Measurements from ENCODE around the gene GSAP.
A peak's percentile ranks its signal among the peaks of the same experiment; 100 is the strongest.
"Not testable (repeated sequence)": the region's sequence is repeated elsewhere in the genome, so short reads cannot be mapped to it uniquely, and the experiment has no call there.

Gene GSAP

DNA sequence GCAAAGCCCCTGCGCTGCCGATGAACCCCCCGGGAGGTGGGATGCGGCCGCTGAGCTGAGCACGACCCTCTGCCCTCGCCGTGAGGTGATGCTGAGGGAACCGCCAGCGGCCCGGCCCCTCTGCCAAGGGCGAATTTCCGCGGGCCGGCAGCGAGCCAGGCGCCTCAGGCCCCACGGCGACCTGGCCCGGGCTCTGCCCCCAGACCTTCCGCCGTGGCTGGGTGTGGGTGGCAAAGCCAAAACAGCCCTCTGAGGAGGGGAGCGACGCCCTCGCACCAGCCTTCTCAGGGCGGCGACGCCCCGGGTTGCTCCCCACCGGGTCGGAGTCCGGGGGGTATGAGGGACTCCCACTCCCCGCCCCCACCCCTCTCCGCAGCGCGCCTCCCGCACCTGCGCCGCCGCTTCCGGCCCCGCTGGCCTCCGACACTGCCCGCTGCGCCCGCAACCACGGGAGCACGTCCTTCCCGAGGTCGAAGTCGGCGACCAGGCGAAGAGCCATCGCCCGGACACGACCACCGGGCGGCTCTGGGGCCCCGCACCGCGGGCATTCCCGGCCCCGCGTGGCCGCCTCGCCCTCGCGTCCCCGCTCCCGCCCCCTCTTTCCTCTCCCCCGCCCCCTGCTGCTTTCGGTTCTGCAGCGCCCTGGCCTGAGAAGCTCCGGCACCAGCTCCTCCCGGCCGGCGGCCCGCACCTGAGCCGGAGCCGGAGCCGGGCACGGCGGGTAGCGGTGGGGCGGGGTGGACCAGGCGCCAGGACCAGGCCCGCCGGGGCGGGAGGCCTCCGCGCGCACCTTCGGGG lies at the start of gene GSAP:
TSS of gene GSAP (minus strand) at position 527 of the 798 bp plus-strand sequence. CDS start at position 499, 28 bp downstream.
- Mint-ChIP-seq H3K4me1 (ENCODE audit: low read depth) (peaks cover 63% of the 10 kb centered on the region), H3K4me3 (peak within 1 kb of the TSS; percentile 66), H3K27ac (peak within 1 kb of the TSS; percentile 59), H3K27me3 (peaks cover 18% of the 10 kb centered on the region), H3K36me3 (ENCODE audit: low read depth) (no peaks in the 10 kb centered on the region), H3K9me3 (no peaks in the 10 kb centered on the region)

GRCh38 chr7:77465256-77465655 lies 49.1 kb upstream of the GSAP start:
- peaks cover 4% of the 10 kb centered on the region for H3K9me3 Mint-ChIP-seq
- H3K4me3 Mint-ChIP-seq = no peak overlapping the region
- H3K27ac Mint-ChIP-seq = no peak overlapping the region
- H3K4me1 Mint-ChIP-seq (ENCODE audit: low read depth) = peaks cover 18% of the 10 kb centered on the region
- H3K36me3 Mint-ChIP-seq (ENCODE audit: low read depth) = no peaks in the 10 kb centered on the region
- H3K27me3 Mint-ChIP-seq = no peaks in the 10 kb centered on the region

DNA sequence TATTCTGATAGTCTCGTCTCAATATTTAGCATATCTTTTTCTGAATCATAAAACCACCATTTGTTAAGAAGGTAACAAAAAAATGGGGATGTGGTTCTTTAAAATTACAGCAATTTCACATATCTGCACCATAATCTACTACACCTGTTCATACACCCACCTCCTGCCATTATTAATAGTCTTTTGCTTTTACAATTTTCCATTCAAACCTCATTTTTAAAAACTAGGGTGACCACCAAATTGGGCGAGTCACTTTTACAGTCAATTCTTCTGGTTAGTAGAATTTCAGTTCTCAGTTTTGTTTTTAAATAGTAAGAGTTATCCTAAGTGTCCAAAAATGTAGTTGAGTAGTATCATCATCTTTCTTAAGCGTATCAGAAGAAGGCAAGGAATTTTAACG lies 48.4 kb upstream of the GSAP start:
- Mint-ChIP-seq H3K9me3 (peaks cover 4% of the 10 kb centered on the region), H3K36me3 (ENCODE audit: low read depth) (no peaks in the 10 kb centered on the region), H3K27ac (peak overlapping the region; percentile 29), H3K4me3 (no peak overlapping the region), H3K4me1 (ENCODE audit: low read depth) (peaks cover 18% of the 10 kb centered on the region), H3K27me3 (no peaks in the 10 kb centered on the region)

DNA sequence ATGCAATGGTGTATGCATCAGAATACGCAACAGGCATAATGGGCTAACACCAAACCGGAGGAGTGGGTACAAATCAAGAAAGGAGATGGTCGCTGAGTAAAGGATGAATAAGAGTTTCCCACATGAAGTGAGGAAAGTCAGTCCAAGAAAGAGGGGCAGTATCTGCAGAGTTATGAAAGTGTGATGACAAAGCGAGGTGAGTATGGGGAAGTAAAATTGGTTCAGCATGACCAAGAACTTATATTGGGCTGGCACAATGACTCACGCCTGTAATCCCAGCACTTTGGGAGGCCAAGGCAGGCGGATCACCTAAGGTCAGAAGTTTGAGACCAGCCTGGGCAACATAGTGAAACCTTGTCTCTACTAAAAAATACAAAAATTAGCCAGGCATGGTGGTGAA lies 47.5 kb upstream of the GSAP start:
- H3K27me3 Mint-ChIP-seq; H3K36me3 Mint-ChIP-seq (ENCODE audit: low read depth); H3K9me3 Mint-ChIP-seq: not testable (repeated sequence)
- H3K27ac Mint-ChIP-seq = peak overlapping the region; percentile 43
- peak overlapping the region; percentile 18 for H3K4me3 Mint-ChIP-seq
- H3K4me1 Mint-ChIP-seq (ENCODE audit: low read depth) = peaks cover 18% of the 10 kb centered on the region

DNA sequence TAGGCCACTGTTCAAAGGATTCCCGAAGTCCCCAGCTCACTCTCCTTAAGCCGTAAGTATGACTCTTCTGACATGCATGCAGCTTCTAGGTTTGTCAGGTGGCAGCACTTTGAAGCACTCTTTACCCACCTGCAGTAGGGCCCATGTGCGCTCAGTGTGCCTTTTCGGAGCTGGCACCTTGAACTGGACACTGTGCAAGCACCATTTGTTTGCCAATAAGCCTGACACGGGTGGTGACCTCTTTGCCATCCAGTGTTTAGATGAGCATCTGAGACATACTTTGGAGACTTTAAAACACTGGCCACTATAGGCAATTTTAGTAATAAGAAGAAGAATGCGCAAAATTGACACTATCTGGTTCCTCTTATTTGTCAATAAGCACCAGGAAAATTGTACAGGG lies 45.7 kb upstream of the GSAP start:
- Mint-ChIP-seq H3K27me3 (no peaks in the 10 kb centered on the region), H3K9me3 (no peaks in the 10 kb centered on the region), H3K36me3 (ENCODE audit: low read depth) (no peaks in the 10 kb centered on the region), H3K27ac (no peak overlapping the region), H3K4me3 (no peak overlapping the region), H3K4me1 (ENCODE audit: low read depth) (peaks cover 18% of the 10 kb centered on the region)

- Mint-ChIP-seq H3K4me3 (no peak overlapping the region), H3K27me3 (no peaks in the 10 kb centered on the region), H3K4me1 (ENCODE audit: low read depth) (peaks cover 18% of the 10 kb centered on the region), H3K36me3 (ENCODE audit: low read depth) (no peaks in the 10 kb centered on the region), H3K9me3 (no peaks in the 10 kb centered on the region), H3K27ac (no peak overlapping the region)
Observed at GRCh38 chr7:77461246-77461645, 45.1 kb upstream of the GSAP start.

- Mint-ChIP-seq H3K27ac (no peak overlapping the region), H3K4me3 (no peak overlapping the region), H3K36me3 (ENCODE audit: low read depth) (no peaks in the 10 kb centered on the region), H3K27me3 (no peaks in the 10 kb centered on the region), H3K9me3 (no peaks in the 10 kb centered on the region), H3K4me1 (ENCODE audit: low read depth) (peaks cover 18% of the 10 kb centered on the region)
Observed at GRCh38 chr7:77460057-77460486, 43.9 kb upstream of the GSAP start.

DNA sequence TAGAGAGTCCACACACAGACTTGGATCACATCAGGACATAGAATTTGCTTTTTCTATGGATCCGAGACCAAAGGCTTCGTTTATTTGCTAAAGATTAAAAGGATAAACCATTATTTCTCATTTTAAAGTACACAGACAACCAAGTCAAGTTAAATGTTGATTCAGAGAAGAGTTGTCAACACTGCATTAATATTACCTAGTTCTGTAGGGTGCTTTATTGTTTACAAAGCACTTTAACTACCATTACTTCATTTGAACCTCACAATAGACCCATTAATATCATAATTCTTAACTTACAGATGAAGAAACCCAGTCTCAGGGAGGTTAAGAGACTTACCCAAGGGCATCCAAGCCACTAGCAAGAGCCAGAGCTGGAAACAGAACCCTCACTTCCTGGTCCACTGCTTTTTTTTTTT lies 43.2 kb upstream of the GSAP start:
- Mint-ChIP-seq H3K4me1 (ENCODE audit: low read depth) (peaks cover 11% of the 10 kb centered on the region), H3K27ac (no peak overlapping the region), H3K27me3 (no peaks in the 10 kb centered on the region), H3K36me3 (ENCODE audit: low read depth) (no peaks in the 10 kb centered on the region), H3K9me3 (no peaks in the 10 kb centered on the region), H3K4me3 (no peak overlapping the region)

DNA sequence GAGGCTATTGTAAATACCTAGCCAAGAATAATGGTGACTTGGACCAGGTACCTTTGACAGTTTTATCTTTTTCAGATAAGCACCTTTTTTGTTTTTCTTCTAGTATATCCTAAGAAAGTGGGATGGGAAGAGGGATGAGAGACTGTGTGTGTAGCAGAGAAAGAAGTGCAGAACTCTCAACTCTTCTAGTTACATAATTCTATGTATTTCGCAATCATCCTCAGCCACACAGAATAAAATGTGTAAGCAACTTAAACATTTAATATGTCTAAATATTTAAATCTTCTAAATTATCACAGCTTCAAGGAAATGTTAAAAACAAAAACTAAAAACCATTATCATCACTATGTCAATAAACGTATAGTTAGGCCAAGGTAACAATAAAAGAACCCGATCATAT lies 42.6 kb upstream of the GSAP start:
- no peak overlapping the region for H3K4me3 Mint-ChIP-seq
- H3K27me3 Mint-ChIP-seq = no peaks in the 10 kb centered on the region
- peaks cover 6% of the 10 kb centered on the region for H3K4me1 Mint-ChIP-seq (ENCODE audit: low read depth)
- no peak overlapping the region for H3K27ac Mint-ChIP-seq
- H3K36me3 Mint-ChIP-seq (ENCODE audit: low read depth) = no peaks in the 10 kb centered on the region
- no peaks in the 10 kb centered on the region for H3K9me3 Mint-ChIP-seq

GRCh38 chr7:77457779-77458178 lies 41.6 kb upstream of the GSAP start:
- H3K36me3 Mint-ChIP-seq (ENCODE audit: low read depth) = no peaks in the 10 kb centered on the region
- H3K4me1 Mint-ChIP-seq (ENCODE audit: low read depth) = no peaks in the 10 kb centered on the region
- no peak overlapping the region for H3K27ac Mint-ChIP-seq
- H3K9me3 Mint-ChIP-seq = no peaks in the 10 kb centered on the region
- no peak overlapping the region for H3K4me3 Mint-ChIP-seq
- no peaks in the 10 kb centered on the region for H3K27me3 Mint-ChIP-seq

DNA sequence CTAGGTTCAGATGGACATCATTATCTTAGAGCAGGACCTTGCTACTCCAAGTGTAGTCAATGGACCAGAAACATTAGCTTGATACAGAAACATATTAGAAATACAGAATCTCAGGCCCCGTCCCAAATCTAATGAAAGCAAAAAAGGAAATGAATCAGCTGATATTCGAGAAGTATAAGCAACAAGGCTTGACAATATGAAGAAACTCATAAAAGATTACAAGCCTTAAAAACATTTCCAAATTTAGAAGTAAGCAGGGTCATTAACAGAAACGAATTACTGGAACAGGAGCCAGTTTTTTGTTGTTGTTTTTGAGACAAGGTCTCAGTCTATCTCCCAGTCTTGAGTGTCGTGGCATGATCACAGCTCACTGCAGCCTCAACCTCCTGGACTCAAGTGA lies 40.5 kb upstream of the GSAP start:
- Mint-ChIP-seq H3K27me3 (no peaks in the 10 kb centered on the region), H3K27ac (no peak overlapping the region), H3K4me3 (no peak overlapping the region), H3K4me1 (ENCODE audit: low read depth) (no peaks in the 10 kb centered on the region), H3K36me3 (ENCODE audit: low read depth) (no peaks in the 10 kb centered on the region), H3K9me3 (no peaks in the 10 kb centered on the region)

DNA sequence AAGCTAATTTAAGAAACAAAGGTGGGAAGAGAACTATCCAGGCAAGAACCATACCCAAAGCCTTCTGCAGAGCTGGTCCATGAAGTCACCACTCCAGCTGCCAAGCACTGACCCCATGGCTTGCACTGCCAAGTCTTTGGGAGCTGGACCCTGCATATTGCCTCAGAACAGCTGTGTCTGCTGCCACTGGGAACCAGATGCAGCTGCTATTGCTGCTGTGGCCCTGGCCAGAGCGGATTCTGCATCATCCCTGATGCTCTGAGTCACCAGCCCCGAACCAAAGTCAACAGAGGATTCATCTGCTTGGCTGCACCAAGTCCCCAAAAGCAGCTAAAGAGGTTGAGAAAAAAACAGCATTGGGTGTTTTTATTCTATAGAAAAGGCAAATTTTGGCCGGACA lies 39.2 kb upstream of the GSAP start:
- no peak overlapping the region for H3K27ac Mint-ChIP-seq
- no peaks in the 10 kb centered on the region for H3K9me3 Mint-ChIP-seq
- no peak overlapping the region for H3K4me3 Mint-ChIP-seq
- H3K36me3 Mint-ChIP-seq (ENCODE audit: low read depth) = no peaks in the 10 kb centered on the region
- no peaks in the 10 kb centered on the region for H3K4me1 Mint-ChIP-seq (ENCODE audit: low read depth)
- no peaks in the 10 kb centered on the region for H3K27me3 Mint-ChIP-seq

GRCh38 chr7:77454802-77455201 lies 38.7 kb upstream of the GSAP start:
- no peaks in the 10 kb centered on the region for H3K27me3 Mint-ChIP-seq
- H3K9me3 Mint-ChIP-seq = no peaks in the 10 kb centered on the region
- no peak overlapping the region for H3K27ac Mint-ChIP-seq
- no peaks in the 10 kb centered on the region for H3K4me1 Mint-ChIP-seq (ENCODE audit: low read depth)
- no peaks in the 10 kb centered on the region for H3K36me3 Mint-ChIP-seq (ENCODE audit: low read depth)
- H3K4me3 Mint-ChIP-seq = no peak overlapping the region

- H3K36me3 Mint-ChIP-seq (ENCODE audit: low read depth) = no peaks in the 10 kb centered on the region
- no peaks in the 10 kb centered on the region for H3K27me3 Mint-ChIP-seq
- no peaks in the 10 kb centered on the region for H3K4me1 Mint-ChIP-seq (ENCODE audit: low read depth)
- no peaks in the 10 kb centered on the region for H3K9me3 Mint-ChIP-seq
- no peak overlapping the region for H3K4me3 Mint-ChIP-seq
- H3K27ac Mint-ChIP-seq = no peak overlapping the region
Observed at GRCh38 chr7:77453531-77453930, 37.4 kb upstream of the GSAP start.

DNA sequence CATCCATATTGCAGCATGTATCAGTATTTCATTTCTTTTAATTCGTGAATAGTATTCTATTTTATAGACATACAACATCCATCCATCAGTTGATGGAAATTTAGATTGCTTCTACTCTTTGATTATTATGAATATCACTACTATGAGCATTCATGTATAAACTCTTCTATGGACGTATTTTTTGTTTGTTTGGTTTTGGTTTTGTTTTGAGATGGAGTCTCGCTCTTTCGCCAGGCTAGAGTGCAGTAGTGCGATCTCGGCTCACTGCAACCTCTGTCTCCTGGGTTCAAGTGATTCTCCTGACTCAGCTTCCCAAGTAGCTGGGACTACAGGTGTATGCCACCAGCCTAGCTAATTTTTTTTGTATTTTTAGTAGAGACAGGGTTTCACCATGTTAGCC lies 35.8 kb upstream of the GSAP start:
- not testable (repeated sequence) for H3K4me1 Mint-ChIP-seq (ENCODE audit: low read depth); H3K4me3 Mint-ChIP-seq; H3K27me3 Mint-ChIP-seq; H3K27ac Mint-ChIP-seq; H3K36me3 Mint-ChIP-seq (ENCODE audit: low read depth); H3K9me3 Mint-ChIP-seq

- Mint-ChIP-seq H3K36me3 (ENCODE audit: low read depth) (no peaks in the 10 kb centered on the region), H3K4me1 (ENCODE audit: low read depth) (peaks cover 3% of the 10 kb centered on the region), H3K9me3 (no peaks in the 10 kb centered on the region), H3K27ac (no peak overlapping the region), H3K27me3 (no peaks in the 10 kb centered on the region), H3K4me3 (no peak overlapping the region)
Observed at GRCh38 chr7:77450613-77451012, 34.5 kb upstream of the GSAP start.

Data from stimulated activated naive CD8-positive, alpha-beta T cell treated with anti-CD3 and anti-CD28 coated beads, Interleukin-15, Interleukin-2, amounts not matched to agents 100 ng/mL and 50 ng/mL, for 24 hours (primary cell).